ENCODE measurements around the gene RPL15. TPM values are rescaled to one million over a fixed set of nuclear protein-coding genes. Genes with fewer than 3 reads are reported as not detected.

The RPL15 gene
- total and polyA plus RNA-seq, 2 of the 8 experiments (the other 6 are each of a cell fraction or from before 2014, with no cell fraction given): 2,819 to 6,473 TPM

- TF ChIP-seq MAX (IDR thresholded peaks at IDR 0.05) (no peak), CEBPB (IDR thresholded peaks at IDR 0.05; ENCODE audit: low read depth, low read length) (no peak), CHD7 (IDR thresholded peaks at IDR 0.05; ENCODE audit: insufficient replicate concordance, low read length) (no peak), POU5F1 (IDR thresholded peaks at IDR 0.05; ENCODE audit: low read depth, low read length) (no peak)
Observed at GRCh38 chr3:23926246-23926645, 9.3 kb downstream of the RPL15 start (continued).

Measured in H1 (cell line).